Stimulated activated CD8-positive, alpha-beta memory T cell treated with anti-CD3 and anti-CD28 coated beads, Interleukin-7, amount 100 ng/mL, for 1 hour (primary cell): ENCODE data around the gene GPR158.

ENCODE experiments used
- DNase-seq, 2 donors: peaks; one replicate each; pipeline ENCODE4 v3.0.0-alpha.2; 2020; ENCODE audit warnings: low read depth in 2 of 2

GPR158 gene

GRCh38 chr10:25504306-25504705 is 329.5 kb downstream of the GPR158 start:
- no peak for DNase-seq

GRCh38 chr10:25504838-25505237 is 330.0 kb downstream of the GPR158 start:
- no peak for DNase-seq

- DNase-seq, result no peak
Observed at GRCh38 chr10:25505466-25505865, 330.7 kb downstream of the GPR158 start.

GRCh38 chr10:25506821-25507335 is 332.1 kb downstream of the GPR158 start:
- DNase-seq, result no peak

- DNase-seq, result no peak
Observed at GRCh38 chr10:25508112-25508815, 333.5 kb downstream of the GPR158 start.

- no peak for DNase-seq
Observed at GRCh38 chr10:25509151-25509550, 334.4 kb downstream of the GPR158 start.

- no peak for DNase-seq
Observed at GRCh38 chr10:25522294-25522693, 347.5 kb downstream of the GPR158 start.

- DNase-seq, result no peak
Observed at GRCh38 chr10:25522946-25523608, 348.3 kb downstream of the GPR158 start.

- no peak for DNase-seq
Observed at GRCh38 chr10:25530306-25530705, 355.5 kb downstream of the GPR158 start.

- DNase-seq, result no peak
Observed at GRCh38 chr10:25531457-25532061, 356.8 kb downstream of the GPR158 start.

GRCh38 chr10:25532213-25532612 is 357.4 kb downstream of the GPR158 start:
- no peak for DNase-seq

- DNase-seq, result no peak
Observed at GRCh38 chr10:25536027-25536426, 361.2 kb downstream of the GPR158 start.

- no peak for DNase-seq
Observed at GRCh38 chr10:25547382-25547781, 372.6 kb downstream of the GPR158 start.

GRCh38 chr10:25552283-25552919 is 377.6 kb downstream of the GPR158 start:
- DNase-seq, result no peak

- no peak for DNase-seq
Observed at GRCh38 chr10:25555865-25556264, 381.1 kb downstream of the GPR158 start.

GRCh38 chr10:25556457-25556856 is 381.7 kb downstream of the GPR158 start:
- DNase-seq, result no peak

GRCh38 chr10:25557136-25557535 is 382.3 kb downstream of the GPR158 start:
- DNase-seq, result no peak

- no peak for DNase-seq
Observed at GRCh38 chr10:25561758-25562157, 387.0 kb downstream of the GPR158 start.

GRCh38 chr10:25562547-25562946 is 387.7 kb downstream of the GPR158 start:
- DNase-seq, result no peak

GRCh38 chr10:25564351-25564750 is 389.6 kb downstream of the GPR158 start:
- DNase-seq, result no peak

- no peak for DNase-seq
Observed at GRCh38 chr10:25565570-25565969, 390.8 kb downstream of the GPR158 start.

GRCh38 chr10:25573316-25573715 is 398.5 kb downstream of the GPR158 start:
- no peak for DNase-seq
